NCI-H1092 treated with DMSO at 0.1 percent for 48 hours (cell line): ENCODE measurements around the gene PCGF3.
"Not testable (repeated sequence)": the region's sequence is repeated elsewhere in the genome, so short reads cannot be mapped to it uniquely, and the experiment has no call there.

ENCODE experiments used
- DNase-seq: peaks from one replicate; lab custom pipeline; 2025; lab: John Stamatoyannopoulos, UW

PCGF3 gene

DNA sequence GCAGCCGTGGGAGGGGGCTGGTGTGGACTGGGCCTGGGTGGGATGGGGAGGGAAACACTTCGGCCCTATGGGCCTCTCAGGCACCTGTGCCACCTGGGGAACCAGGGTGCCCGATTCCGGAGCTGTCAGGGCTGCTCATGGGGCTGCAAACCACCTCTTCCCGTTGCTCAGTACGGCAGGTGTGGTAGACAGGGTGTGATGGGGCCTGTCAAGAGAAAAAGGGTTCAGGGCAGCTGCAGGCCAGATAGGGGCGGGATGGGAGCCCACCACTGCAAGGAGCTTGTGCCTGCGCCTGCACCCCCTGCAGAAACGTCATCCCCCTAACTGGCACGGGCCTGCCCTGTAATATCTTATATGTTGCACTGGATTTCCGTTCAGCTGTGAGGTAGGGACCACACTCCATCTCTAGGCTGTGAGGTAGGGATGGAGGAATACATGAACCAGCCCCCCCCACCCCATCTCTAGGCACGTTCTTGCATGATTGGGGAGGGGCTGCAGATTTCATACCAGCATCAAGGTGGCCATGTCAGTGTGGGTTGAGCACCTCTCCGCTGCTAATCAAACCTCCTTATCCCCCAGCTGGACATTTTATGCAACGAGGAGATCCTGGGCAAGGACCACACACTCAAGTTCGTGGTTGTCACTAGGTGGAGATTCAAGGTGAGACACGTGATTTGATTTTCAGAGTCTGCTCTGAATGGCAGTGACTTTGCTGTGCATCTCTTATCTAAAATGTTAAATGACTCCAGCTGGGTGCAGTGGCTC lies 59.0 kb downstream of the PCGF3 start:
- DNase-seq: no peak

DNA sequence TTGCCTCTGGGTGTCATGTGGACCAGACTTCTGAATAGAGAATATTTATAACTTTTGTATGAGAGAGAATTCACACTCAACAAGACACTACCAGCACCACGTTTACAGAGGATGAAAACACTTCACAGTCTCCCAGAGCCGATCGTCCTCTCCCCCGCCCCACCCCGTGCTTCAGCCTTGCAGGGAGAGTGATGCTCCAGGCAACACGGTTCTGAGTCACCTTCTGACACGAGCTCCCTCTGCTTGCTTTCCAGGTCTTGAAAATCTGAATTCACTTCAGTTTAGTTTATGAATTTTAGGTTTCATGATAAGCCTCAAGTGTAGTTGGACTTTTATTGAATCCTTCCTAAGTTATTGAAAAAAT lies 60.5 kb downstream of the PCGF3 start:
- no peak for DNase-seq

DNA sequence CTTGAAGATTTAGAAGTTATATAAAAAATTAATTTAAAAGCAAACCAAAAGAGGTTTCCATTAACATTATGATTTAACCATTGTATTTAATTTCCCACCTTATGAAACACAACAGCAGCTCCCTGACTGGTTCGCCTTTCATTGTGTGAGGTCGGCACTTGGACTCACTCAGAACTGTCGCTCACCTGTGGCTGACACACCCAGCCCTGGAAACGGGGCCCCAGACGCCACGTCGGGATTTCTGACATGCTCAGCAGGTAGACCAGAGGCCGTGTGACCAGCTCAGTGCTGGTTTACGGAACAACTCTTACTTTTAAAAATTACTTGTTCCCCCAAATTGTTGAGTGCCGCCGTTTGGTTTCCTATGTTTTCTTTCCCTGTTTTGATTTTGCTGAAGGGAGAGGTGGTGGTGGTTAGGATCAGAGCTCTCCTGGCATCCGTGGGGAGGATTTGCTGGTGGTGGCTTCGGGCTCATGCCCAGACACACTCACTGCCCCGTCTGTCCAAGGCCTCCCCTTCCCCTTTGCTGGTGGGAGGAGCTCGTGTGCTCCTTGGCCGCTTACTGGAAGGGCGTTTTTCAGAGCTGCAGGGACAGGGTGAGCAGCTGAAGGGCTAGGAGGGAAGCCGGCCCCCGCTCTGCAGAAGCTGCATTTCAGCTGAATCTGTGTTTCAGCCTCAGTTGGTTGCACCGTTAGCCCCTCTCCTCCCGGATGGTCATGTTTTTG lies 61.1 kb downstream of the PCGF3 start:
- DNase-seq: no peak

DNA sequence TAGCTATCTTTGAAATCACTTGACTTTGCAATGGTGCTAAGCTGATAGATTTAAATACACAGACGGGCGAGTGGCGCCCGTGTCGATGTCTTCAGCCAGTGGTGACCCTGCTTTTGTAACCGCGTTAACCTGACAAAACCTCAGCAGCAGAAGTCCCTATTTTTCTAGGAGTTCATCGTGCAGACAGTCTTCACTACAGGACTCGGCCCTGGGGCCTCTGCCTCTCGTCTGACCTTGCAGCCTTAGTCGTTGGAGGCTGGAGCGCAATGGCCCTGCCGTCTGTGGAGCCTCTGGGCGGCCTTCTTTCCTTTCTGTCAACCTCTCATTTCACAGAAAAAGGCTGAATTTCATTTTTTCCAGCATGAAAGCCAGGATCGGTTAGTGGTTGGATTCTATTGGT lies 62.4 kb downstream of the PCGF3 start:
- DNase-seq: no peak

DNA sequence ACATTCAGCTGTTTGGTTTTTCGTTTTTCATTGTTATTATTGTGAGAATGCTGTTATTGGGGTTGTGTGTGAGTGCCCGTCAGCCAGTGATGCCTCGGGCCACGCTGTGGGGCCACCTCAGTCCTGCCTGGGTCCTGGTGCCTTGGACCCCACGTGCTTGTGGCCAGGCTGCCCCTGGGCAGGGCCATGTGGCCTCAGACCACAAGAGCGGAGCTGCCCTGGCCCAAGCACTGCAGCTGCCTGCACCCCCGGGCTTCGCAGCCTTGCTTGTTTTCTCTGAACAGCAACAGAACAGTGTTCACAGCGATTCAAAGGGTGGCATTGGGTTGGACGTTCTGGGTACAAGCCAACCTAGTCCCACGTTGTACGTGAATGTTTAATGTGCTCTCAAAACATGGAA lies 63.4 kb downstream of the PCGF3 start:
- no peak for DNase-seq

DNA sequence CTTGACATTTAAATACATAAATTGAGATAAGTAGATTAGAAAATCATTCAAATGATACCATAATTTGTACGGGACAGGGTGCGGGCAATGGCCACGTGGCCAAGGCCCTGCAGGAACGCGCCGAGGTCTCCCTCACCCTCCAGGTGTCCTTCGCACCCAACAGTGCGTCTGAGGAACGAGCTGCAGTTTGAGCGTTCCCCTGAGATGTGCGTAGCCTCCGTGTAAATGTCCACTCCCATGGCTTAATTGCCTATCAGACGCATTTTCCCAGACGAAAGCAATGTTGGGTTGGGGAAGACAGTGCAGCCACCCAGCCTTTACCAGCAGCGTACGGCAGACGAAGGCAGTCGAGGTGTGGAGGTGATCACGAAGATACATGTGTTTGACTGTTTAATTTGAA lies 63.9 kb downstream of the PCGF3 start:
- no peak for DNase-seq

DNA sequence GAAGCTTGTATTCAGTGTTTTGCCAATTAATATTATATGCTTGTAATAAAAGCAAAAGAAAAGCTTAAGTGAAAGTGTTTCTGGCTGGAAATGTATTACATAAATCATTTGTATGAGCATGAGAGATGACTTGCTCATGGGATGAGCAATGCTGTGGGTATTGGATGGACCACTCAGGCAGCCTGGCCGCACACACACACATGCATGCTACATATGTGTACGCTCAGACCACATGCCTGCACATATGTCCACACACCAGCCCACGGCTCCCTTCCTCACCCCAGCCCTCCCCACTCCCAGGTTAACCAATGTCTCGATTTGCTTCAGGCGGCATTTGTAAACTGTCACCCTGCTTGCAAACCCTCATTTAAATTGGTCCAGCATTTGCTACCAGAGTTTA lies 64.4 kb downstream of the PCGF3 start:
- DNase-seq: no peak

DNA sequence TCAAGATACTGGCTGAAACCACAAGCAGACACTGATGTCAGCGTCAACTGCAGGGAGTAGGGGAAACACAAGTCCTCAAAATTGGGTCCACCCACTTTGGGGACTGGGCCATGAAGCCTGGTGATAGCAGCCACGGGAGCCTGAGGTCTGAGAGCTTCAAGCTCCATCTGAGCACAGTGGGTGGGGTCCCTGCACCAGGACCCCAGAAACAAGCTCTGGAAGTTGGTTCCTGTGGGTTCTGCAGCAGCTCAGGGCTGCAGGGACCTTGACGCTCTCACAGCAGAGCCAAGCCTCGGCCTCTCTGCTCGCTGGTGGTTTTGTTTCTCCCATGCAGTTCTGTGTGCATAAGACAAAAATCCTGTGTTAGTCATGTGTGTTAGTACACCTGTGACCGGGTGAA lies 65.8 kb downstream of the PCGF3 start:
- DNase-seq: no peak

DNA sequence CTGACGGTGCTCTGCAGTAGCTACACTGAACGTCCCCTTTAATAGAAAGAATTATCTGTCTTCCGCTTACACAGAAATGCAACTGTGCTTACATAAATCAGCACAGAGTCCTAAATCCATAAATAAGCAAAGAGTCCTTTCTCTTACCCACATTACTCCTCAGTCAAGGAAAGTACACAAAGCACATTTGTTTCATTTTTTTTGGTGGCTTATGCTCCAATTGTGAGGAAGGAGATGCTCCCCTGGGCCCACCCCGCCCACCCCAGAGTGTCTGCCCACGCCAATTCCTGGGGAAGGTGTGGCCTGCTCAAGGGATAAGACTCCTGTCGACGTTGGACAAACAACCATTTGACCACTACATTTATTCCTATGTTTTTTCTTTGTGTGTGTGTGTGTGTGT lies 66.5 kb downstream of the PCGF3 start:
- no peak for DNase-seq

DNA sequence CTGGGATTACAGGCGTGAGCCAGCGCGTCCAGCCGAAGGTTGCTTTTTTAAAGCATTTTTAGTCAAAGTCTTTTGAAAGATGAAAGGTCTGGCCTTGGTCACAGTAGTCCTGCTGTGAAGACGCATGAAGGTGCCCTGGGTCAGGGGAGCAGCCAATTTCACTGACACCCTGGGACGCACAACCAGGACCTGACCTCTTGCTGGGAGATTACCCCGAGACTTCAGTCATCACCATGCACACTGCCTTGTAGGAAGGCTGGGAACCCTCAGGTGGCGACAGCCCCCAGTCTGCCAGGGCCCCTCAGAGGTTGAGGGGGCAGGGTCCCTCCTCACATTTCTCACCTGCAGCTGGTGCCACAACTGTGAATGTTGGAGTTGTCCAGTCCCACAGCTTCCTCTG lies 67.1 kb downstream of the PCGF3 start:
- DNase-seq: no peak

DNA sequence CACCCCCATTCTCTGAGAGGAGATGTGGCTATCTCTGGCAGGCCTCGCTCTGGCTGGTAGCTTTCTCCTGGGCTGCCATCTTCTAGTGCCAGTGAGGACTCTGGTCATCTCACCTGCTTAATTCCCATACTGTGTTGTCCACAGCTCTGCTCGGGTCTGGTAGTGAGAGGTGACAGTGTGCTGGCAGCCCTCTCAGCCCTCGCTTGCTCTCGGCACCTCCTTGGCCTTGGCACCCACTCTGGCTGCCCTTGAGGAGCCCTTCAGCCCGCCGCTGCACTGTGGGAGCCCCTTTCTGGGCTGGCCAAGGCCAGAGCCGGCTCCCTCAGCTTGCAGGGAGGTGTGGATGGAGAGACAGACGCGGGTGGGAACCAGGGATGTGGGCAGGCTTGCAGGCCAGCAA lies 67.6 kb downstream of the PCGF3 start:
- no peak for DNase-seq

DNA sequence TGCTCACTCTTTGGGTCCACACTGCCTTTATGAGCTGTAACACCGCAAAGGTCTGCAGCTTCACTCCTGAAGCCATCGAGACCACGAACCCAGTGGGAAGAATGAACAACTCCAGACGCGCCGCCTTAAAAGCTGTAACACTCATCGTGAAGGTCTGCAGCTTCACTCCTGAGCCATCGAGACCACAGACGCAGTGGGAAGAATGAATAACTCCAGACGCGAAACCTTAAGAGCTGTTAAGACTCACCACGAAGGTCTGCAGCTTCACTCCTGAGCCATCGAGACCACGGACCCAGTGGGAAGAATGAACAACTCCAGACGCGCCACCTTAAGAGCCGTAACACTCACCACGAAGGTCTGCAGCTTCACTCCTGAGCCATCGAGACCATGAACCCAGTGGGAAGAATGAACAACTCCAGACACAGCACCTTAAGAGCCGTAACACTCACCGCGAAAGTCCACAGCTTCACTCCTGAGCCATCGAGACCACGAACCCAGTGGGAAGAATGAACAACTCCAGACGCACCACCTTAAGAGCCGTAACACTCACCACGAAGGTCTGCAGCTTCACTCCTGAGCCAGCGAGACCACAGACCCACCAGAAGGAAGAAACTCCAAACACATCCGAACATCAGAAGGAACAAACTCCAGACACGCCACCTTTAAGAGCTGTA lies 68.9 kb downstream of the PCGF3 start:
- DNase-seq: not testable (repeated sequence)

DNA sequence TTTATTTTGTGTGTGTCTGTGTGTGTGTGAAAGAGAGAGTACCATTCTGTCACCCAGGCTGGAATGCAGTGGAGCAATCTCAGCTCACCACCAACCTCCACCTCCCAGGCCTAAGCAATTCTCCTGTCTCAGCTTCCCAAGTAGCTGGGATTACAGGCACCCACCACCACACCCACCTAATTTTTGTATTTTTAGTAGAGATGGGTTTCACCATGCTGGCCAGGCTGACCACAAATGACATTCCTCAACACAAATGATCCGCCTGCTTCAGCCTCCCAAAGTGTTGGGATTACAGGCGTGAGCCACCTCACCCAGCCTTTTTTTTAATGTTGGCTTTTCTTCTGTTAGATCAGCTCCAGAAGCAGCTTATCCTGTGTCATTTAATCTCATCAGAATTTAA lies 69.9 kb downstream of the PCGF3 start:
- not testable (repeated sequence) for DNase-seq

DNA sequence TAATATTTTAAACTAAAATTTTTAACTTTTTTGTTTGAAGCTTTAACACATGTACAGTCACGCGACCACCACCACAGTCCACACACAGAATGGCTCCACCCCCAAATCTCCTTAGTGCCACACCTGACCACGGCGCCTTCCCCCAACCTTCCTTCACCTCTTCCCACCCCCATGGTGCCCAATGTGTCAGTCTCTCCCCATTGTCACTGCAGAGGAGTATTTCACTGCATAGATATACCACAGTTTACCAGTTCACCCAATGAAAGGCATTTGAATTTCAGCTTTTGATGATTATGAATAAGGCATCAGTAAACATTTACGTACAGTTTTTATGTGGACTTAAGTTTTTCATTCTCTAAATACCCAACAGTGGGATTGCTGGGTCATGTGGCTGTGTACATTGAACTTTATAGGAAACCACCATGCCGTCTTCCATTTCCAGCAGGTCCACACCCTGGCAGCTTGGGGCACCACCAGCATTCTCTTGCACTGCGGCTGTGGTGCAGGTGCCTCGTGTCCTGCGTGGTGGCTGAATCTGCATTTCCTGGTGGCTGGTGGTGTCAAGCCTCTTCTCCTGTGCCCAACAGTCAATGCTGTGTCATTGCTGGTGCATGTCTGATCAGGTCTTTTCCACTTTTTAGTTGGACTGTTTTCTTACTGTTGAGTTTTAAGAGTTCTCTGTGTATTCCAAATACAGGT lies 71.3 kb downstream of the PCGF3 start:
- no peak for DNase-seq

DNA sequence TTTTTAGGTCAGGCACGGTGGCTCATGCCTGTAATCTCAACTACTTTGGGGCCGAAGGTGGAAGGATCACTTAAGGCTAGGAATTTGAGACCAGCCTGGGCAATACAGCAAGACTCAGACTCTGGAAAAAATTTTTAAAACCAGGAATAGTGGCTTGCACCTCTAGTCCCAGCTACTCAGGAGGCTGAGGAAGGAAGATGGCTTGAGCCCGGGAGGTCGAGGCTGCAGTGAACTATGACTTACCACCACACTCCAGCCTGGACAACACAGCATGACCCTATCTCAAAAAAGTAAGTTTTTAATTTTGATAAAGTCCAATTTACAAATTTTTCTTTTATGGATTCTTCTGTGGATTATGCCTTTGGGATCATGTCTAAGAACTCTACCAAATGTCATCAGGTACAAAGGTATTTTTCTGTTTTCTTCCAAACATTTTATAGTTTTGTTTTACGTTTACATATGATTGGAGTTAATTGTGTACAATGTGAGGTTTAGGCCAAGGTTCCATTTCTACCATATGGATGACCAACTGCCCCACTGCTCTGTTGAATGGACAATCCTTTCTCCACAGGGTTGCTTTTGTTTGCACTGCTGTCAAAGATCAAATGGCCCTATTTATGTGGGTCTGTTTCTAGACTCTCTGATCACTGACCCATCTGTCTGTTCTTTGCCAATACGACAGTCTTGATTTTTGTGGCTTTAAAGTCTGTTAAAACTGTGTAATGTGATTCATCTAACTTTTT lies 72.1 kb downstream of the PCGF3 start:
- no peak for DNase-seq

DNA sequence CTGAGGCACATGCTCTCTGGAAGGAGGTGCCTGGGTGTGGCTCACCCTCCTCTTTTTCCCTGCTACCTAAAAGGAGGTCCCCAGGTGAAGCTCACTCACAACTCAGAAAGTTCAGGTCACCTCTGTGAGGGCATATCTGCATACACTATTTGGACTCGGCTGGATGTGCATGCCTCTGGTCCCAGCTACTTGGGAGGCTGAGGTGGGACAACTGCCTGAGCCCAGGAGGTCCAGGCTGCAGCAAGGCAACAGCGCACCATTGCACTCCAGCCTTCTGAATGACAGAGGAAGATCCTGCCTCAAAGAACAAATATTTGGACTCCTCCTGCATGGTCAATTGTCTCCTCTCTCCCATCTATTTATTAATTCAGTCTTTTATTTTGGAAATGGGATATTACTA lies 73.9 kb downstream of the PCGF3 start:
- DNase-seq: no peak

DNA sequence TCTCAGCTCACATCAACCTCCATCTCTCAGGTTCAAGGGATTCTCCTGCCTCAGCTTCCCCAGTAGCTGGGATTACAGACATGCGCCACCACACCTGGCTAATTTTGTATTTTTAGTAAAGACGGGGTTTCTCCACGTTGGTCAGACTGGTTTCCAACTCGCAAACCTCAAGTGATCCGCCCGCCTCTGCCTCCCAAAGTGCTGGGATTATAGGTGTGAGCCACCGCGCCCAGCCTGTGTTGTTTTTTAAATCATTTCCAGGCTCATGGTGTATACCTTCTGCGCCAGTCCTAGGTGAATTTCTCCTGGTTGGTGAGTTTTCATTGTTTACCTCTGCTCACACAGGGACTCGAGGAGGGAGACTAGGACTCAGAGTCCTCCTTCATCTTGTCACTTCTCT lies 74.6 kb downstream of the PCGF3 start:
- DNase-seq: not testable (repeated sequence)

DNA sequence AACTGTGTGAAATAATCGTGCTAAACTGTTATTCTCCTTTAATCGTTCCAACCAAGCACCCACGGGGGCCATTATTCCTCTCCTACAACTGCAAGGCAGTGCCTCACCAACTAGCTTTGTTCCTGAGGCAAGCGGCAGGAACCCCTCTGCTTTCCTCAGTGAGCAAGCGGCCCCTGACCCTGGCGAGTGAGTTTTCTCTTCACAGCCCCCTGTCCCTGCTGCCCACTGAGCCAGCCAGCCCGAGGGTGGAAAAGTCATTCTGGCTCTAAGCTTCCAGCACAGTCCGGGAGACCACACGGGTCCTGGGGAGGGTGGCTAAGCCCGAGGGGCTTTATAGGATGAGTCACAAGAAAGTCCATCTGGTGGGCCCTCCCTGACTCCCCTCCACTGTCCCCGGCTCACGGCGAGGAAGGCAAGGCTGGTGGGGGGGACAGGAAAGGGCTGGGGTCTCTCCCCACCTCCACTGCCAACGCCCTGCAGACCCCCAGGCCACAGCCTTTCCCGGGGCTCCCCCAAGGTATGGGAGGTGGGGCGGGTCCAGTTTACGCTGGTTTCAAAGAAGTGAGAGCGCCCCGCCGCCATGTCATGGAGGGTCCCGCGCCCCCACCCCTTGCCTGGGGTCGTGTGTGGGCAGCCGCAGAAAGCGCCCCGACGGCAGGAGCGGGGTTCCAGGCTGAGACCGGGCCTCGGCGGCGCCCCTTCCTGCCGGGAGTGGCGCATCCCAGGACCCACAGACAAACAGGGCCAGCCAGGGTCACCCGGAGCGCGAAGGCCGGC lies 75.3 kb downstream of the PCGF3 start:
- no peak for DNase-seq

DNA sequence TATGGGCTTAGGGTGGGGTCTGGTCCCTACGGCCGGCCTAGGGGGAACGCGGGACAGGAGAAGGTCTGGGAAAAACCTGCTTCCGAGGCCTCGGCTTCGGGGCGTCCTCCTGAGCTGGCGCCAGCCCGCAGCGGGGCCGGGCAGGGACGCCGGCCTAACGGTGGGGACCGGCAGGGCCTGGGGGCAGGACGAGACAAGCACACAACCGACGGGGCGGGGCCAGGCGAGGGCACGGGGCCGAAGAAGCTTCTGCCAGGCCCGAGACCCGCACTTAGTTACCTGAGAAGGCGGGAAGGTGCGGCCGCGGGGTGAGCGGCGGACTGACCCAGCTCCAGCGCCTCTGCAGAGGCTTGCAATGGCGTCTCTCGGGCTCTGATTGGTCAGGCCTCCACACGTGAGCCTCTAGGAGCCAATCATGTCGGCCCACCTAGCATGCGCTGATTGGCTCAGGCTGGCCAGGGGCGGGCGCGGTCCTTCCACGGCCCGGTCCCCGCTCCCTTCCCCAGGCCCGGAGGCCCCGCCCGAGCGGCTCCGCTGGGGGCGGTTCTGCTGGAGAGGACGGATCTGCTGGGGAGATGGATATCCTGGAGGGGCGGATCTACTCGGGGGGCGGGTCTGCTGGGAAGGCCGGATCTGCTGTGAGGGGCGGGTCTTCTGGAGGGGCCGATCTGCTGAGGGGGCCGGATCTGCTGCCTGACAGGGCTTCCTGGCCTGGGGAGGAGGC lies 76.0 kb downstream of the PCGF3 start:
- peak; percentile 98 for DNase-seq
